Right lobe of liver (tissue), 6 donors: ENCODE results near the gene PDGFA. TPM values are rescaled to one million over a fixed set of nuclear protein-coding genes. Genes with fewer than 3 reads are reported as not detected.
A peak's percentile ranks its signal among the peaks of the same experiment; 100 is the strongest.

Source experiments
- ATAC-seq, 4 donors: fragments of 200-7000 bp; cut with Tn5 transposase; one replicate each; pipeline ENCODE4 v1.9.1; 2020; ENCODE audit warnings: mild to moderate bottlenecking in 4 of 4, moderate library complexity in 4 of 4
- DNase-seq, 3 donors: peaks; one replicate each; pipeline ENCODE4 v3.0.0-alpha.2; 2020
- H3K27ac ChIP-seq, 3 donors: fragments of 200-600 bp; one replicate each; pipeline ENCODE4 v1.8.0; 2022
- H3K27me3 ChIP-seq, 2 donors: fragments of 200-600 bp; one replicate each; pipeline ENCODE4 v1.8.0; 2022
- H3K36me3 ChIP-seq, 4 donors: fragments of 200-600 bp; sonication (generic) in 1 of 4; one replicate each; pipeline versions ENCODE4 v1.5.1 to v1.8.0; 2017 to 2022; ENCODE audit warnings: control low read depth in 1 of 4
- H3K4me1 ChIP-seq, 4 donors: fragments of 200-600 bp; sonication (generic) in 1 of 4; one replicate each; pipeline versions ENCODE4 v1.5.1 to v1.8.0; 2017 to 2022; ENCODE audit warnings: control low read depth in 1 of 4
- H3K4me3 ChIP-seq, 3 donors: fragments of 200-600 bp; one replicate each; pipeline ENCODE4 v1.8.0; 2022
- H3K9me3 ChIP-seq, 4 donors: fragments of 200-600 bp; sonication (generic) in 1 of 4; one replicate each; pipeline versions ENCODE4 v1.5.1 to v1.8.0; 2017 to 2022; ENCODE audit warnings: control low read depth in 1 of 4
- CTCF ChIP-seq, 4 donors: fragments of 200-600 bp in 3 of 4; fragments of 450-650 bp in 1 of 4; IDR thresholded peaks; one replicate each; pipeline versions ENCODE4 v1.5.1 to v1.8.0; 2016 to 2022; ENCODE audit warnings: antibody characterized with exemption in 4 of 4, mild to moderate bottlenecking in 2 of 4
- POLR2A ChIP-seq: fragments of 450-650 bp; IDR thresholded peaks from one replicate; pipeline ENCODE4 v1.6.1; 2017; ENCODE audit warnings: antibody characterized with exemption, mild to moderate bottlenecking
- WGBS: methylation state at CpG from one replicate; pipeline ENCODE4 v1.1.6; 2018; ENCODE audit warnings: low coverage, low lambda C conversion rate; ENCODE audit not compliant: insufficient coverage; ENCODE audit errors: missing lambda C conversion rate; 5-methylcytosine and 5-hydroxymethylcytosine counted together
- intact Hi-C, 2 donors: fragments of 100-400 bp; cut with DNase I; formaldehyde crosslinking; loops; one replicate each; pipeline versions ENCODE4 v1.11.2 to v1.14.1; 2022
- total RNA-seq, 6 experiments: library from RNA; depleted of rRNA in 2 of 6; stranded (reverse); fragments of >200 nt in 2 of 6; fragmentation: NEBNext Ultra II Directional in 3 of 6; extraction: Animal tissue kit (Norgen Biotek cat#: 25700) in 3 of 6; gene quantifications; one replicate each; pipeline versions ENCODE4 v1.1.0 to v1.2.4, GENCODE V29; 2016 to 2023
- donor health status: DM: no; HTN: yes; CAD: no.
- donor health status: DM: no; HTN: no; CAD: no.
- donor health status: DM: no; HTN: no; CAD: no.
- donor health status: DM: no; HTN: yes; CAD: no.
- donor health status: DM: no; HTN: yes; CAD: no.

Gene PDGFA
- total RNA-seq, 6 experiments from 2014 or later, result 2.3 to 20.9 (median 8.4) TPM

- Histone ChIP-seq H3K9me3 (no peaks in the 10 kb centered on the region), H3K27me3 (no peaks in the 10 kb centered on the region), H3K4me3 (no peak overlapping the region), H3K36me3 (no peaks in the 10 kb centered on the region), H3K4me1 (no peaks in the 10 kb centered on the region), H3K27ac (no peak overlapping the region)
- WGBS, result 87% methylated on average over 3 of the region's 44 CpGs
- intact Hi-C loops, result no loop called here
- ATAC-seq (peak in 3 of 4 donors; percentile 29 to 56 (median 31)), DNase-seq (no peak)
- TF ChIP-seq POLR2A (no peak), CTCF (IDR thresholded peaks at IDR 0.05) (no peak)
Observed at GRCh38 chr7:561631-562373, 42.2 kb upstream of the PDGFA start.

GRCh38 chr7:560966-561630 lies 41.5 kb upstream of the PDGFA start:
- no peaks in the 10 kb centered on the region for H3K27me3 ChIP-seq
- ATAC-seq, result no peak
- WGBS, result 90% methylated on average over 17 of the region's 21 CpGs
- no peak overlapping the region for H3K4me3 ChIP-seq
- no peak overlapping the region for H3K27ac ChIP-seq
- DNase-seq, result no peak
- intact Hi-C loops, result no loop called here
- H3K4me1 ChIP-seq, result no peaks in the 10 kb centered on the region
- H3K9me3 ChIP-seq, result no peaks in the 10 kb centered on the region
- H3K36me3 ChIP-seq, result no peaks in the 10 kb centered on the region
- TF ChIP-seq CTCF (IDR thresholded peaks at IDR 0.05), result no peak
- no peak for TF ChIP-seq POLR2A

GRCh38 chr7:559396-559705 lies 39.7 kb upstream of the PDGFA start:
- ATAC-seq (no peak), DNase-seq (no peak)
- TF ChIP-seq POLR2A, result no peak
- TF ChIP-seq CTCF (IDR thresholded peaks at IDR 0.05), result no peak
- Histone ChIP-seq H3K9me3 (no peaks in the 10 kb centered on the region), H3K36me3 (no peaks in the 10 kb centered on the region), H3K4me1 (no peaks in the 10 kb centered on the region), H3K27ac (no peak overlapping the region), H3K27me3 (no peaks in the 10 kb centered on the region), H3K4me3 (no peak overlapping the region)
- 91% methylated on average over 6 of the region's 21 CpGs for WGBS
- intact Hi-C loops, result no loop called here

DNA sequence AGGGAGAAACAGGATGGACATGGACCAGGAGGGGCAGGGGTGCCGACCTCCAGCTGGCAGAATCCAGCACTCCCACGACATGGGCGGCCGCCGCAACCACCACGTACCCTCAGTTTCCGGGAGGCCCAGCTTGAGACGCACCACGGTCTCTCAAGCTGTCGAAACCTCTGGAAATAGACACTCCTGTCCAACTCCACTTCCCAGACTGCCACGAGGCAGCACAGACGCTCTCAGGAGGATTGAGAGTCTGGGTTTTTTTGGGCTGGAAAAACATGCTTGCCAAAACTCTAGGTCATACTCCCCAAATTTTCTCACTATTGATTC lies 37.9 kb upstream of the PDGFA start:
- no peaks in the 10 kb centered on the region for H3K9me3 ChIP-seq
- no peak for DNase-seq
- no peak for ATAC-seq
- H3K4me1 ChIP-seq, result no peaks in the 10 kb centered on the region
- WGBS, result 100% methylated on average over 1 of the region's 12 CpGs
- H3K27me3 ChIP-seq, result no peaks in the 10 kb centered on the region
- H3K36me3 ChIP-seq, result no peaks in the 10 kb centered on the region
- no peak overlapping the region for H3K4me3 ChIP-seq
- intact Hi-C loops, result no loop called here
- no peak overlapping the region for H3K27ac ChIP-seq
- no peak for TF ChIP-seq CTCF (IDR thresholded peaks at IDR 0.05)
- TF ChIP-seq POLR2A, result no peak
